ENCODE data around the gene RIMBP2. TPM values are rescaled to one million over a fixed set of nuclear protein-coding genes. Genes with fewer than 3 reads are reported as not detected.

RIMBP2 gene
- total RNA-seq, 1 donor from 2014 or later: 20.5 TPM

- no peak overlapping the region for H3K4me3 Mint-ChIP-seq (ENCODE audit: unreplicated experiment)
- TF ChIP-seq CTCF (IDR thresholded peaks at IDR 0.05; ENCODE audit: partially characterized antibody, unreplicated experiment): no peak
- peaks cover 10% of the 10 kb centered on the region for H3K4me1 Mint-ChIP-seq (ENCODE audit: low read depth, unreplicated experiment)
These were observed 60.2 kb downstream of the RIMBP2 start for GRCh38 chr12:130655881-130656280.

GRCh38 chr12:130655010-130655409 is 61.1 kb downstream of the RIMBP2 start:
- no peak overlapping the region for H3K4me3 Mint-ChIP-seq (ENCODE audit: unreplicated experiment)
- peaks cover 11% of the 10 kb centered on the region for H3K27me3 Mint-ChIP-seq (ENCODE audit: unreplicated experiment)
- H3K27ac Mint-ChIP-seq (ENCODE audit: unreplicated experiment): no peak overlapping the region
- no peak for TF ChIP-seq CTCF (IDR thresholded peaks at IDR 0.05; ENCODE audit: partially characterized antibody, unreplicated experiment)
- H3K4me1 Mint-ChIP-seq (ENCODE audit: low read depth, unreplicated experiment): peaks cover 15% of the 10 kb centered on the region
- peaks cover 10% of the 10 kb centered on the region for H3K36me3 Mint-ChIP-seq (ENCODE audit: unreplicated experiment)
- peaks cover 7% of the 10 kb centered on the region for H3K9me3 Mint-ChIP-seq (ENCODE audit: unreplicated experiment)
- DNase-seq: no peak

More at GRCh38 chr12:130655881-130656280, 60.2 kb downstream of the RIMBP2 start:
- Mint-ChIP-seq H3K27ac (ENCODE audit: unreplicated experiment) (no peak overlapping the region), H3K9me3 (ENCODE audit: unreplicated experiment) (peaks cover 7% of the 10 kb centered on the region), H3K27me3 (ENCODE audit: unreplicated experiment) (peaks cover 11% of the 10 kb centered on the region), H3K36me3 (ENCODE audit: unreplicated experiment) (peaks cover 10% of the 10 kb centered on the region)
- DNase-seq: no peak

- no peak for TF ChIP-seq CTCF (IDR thresholded peaks at IDR 0.05; ENCODE audit: partially characterized antibody, unreplicated experiment)
- DNase-seq: no peak
- H3K4me3 Mint-ChIP-seq (ENCODE audit: unreplicated experiment): no peak overlapping the region
- H3K36me3 Mint-ChIP-seq (ENCODE audit: unreplicated experiment): peaks cover 13% of the 10 kb centered on the region
- H3K27me3 Mint-ChIP-seq (ENCODE audit: unreplicated experiment): peaks cover 11% of the 10 kb centered on the region
- peaks cover 13% of the 10 kb centered on the region for H3K9me3 Mint-ChIP-seq (ENCODE audit: unreplicated experiment)
- H3K27ac Mint-ChIP-seq (ENCODE audit: unreplicated experiment): no peak overlapping the region
- peaks cover 22% of the 10 kb centered on the region for H3K4me1 Mint-ChIP-seq (ENCODE audit: low read depth, unreplicated experiment)
These were observed 64.7 kb downstream of the RIMBP2 start for GRCh38 chr12:130651188-130651959.

- no peak for TF ChIP-seq CTCF (IDR thresholded peaks at IDR 0.05; ENCODE audit: partially characterized antibody, unreplicated experiment)
- H3K27me3 Mint-ChIP-seq (ENCODE audit: unreplicated experiment): peaks cover 10% of the 10 kb centered on the region
- H3K4me1 Mint-ChIP-seq (ENCODE audit: low read depth, unreplicated experiment): peaks cover 22% of the 10 kb centered on the region
- peaks cover 13% of the 10 kb centered on the region for H3K36me3 Mint-ChIP-seq (ENCODE audit: unreplicated experiment)
- DNase-seq: no peak
- H3K4me3 Mint-ChIP-seq (ENCODE audit: unreplicated experiment): no peak overlapping the region
- peaks cover 12% of the 10 kb centered on the region for H3K9me3 Mint-ChIP-seq (ENCODE audit: unreplicated experiment)
- H3K27ac Mint-ChIP-seq (ENCODE audit: unreplicated experiment): no peak overlapping the region
These were observed 66.0 kb downstream of the RIMBP2 start for GRCh38 chr12:130650131-130650530.

All from glutamatergic neuron (in vitro differentiated cells).